ENCODE data around the gene CCDC91. TPM values are rescaled to one million over a fixed set of nuclear protein-coding genes. Genes with fewer than 3 reads are reported as not detected.

Gene CCDC91
- total RNA-seq, 1 experiment from 2014 or later, result 15.7 TPM

GRCh38 chr12:28578833-28579252 lies 388.6 kb downstream of the CCDC91 start:
- no peak for ATAC-seq
- H3K4me1 Mint-ChIP-seq, result no peaks in the 10 kb centered on the region
- no peak for DNase-seq (ENCODE audit: low spot score)
- CTCF ChIA-PET, result no interaction called here
- no peak overlapping the region for H3K27ac Mint-ChIP-seq
- TF ChIP-seq ETV6 (CRISPR knock-in tag; IDR thresholded peaks at IDR 0.05), result no peak
- TF ChIP-seq NR2C2 (CRISPR knock-in tag; IDR thresholded peaks at IDR 0.05), result no peak
- no peak for TF ChIP-seq NR1H2 (CRISPR knock-in tag; IDR thresholded peaks at IDR 0.05)
- TF ChIP-seq, protein P1, sequence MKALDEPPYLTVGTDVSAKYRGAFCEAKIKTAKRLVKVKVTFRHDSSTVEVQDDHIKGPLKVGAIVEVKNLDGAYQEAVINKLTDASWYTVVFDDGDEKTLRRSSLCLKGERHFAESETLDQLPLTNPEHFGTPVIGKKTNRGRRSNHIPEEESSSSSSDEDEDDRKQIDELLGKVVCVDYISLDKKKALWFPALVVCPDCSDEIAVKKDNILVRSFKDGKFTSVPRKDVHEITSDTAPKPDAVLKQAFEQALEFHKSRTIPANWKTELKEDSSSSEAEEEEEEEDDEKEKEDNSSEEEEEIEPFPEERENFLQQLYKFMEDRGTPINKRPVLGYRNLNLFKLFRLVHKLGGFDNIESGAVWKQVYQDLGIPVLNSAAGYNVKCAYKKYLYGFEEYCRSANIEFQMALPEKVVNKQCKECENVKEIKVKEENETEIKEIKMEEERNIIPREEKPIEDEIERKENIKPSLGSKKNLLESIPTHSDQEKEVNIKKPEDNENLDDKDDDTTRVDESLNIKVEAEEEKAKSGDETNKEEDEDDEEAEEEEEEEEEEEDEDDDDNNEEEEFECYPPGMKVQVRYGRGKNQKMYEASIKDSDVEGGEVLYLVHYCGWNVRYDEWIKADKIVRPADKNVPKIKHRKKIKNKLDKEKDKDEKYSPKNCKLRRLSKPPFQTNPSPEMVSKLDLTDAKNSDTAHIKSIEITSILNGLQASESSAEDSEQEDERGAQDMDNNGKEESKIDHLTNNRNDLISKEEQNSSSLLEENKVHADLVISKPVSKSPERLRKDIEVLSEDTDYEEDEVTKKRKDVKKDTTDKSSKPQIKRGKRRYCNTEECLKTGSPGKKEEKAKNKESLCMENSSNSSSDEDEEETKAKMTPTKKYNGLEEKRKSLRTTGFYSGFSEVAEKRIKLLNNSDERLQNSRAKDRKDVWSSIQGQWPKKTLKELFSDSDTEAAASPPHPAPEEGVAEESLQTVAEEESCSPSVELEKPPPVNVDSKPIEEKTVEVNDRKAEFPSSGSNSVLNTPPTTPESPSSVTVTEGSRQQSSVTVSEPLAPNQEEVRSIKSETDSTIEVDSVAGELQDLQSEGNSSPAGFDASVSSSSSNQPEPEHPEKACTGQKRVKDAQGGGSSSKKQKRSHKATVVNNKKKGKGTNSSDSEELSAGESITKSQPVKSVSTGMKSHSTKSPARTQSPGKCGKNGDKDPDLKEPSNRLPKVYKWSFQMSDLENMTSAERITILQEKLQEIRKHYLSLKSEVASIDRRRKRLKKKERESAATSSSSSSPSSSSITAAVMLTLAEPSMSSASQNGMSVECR (CRISPR knock-in tag; IDR thresholded peaks at IDR 0.05; ENCODE audit: borderline replicate concordance), result no peak
- no peak for TF ChIP-seq SMAD4 (CRISPR knock-in tag; IDR thresholded peaks at IDR 0.05)
- no peak for TF ChIP-seq TEAD4 (CRISPR knock-in tag; IDR thresholded peaks at IDR 0.05)
- no peak for TF ChIP-seq TP53 (CRISPR knock-in tag; IDR thresholded peaks at IDR 0.05)
- TF ChIP-seq ZNF121 (CRISPR knock-in tag; IDR thresholded peaks at IDR 0.05), result no peak
- no peak for TF ChIP-seq AR (CRISPR knock-in tag; IDR thresholded peaks at IDR 0.05)
- no peak for TF ChIP-seq ESRRA (CRISPR knock-in tag; IDR thresholded peaks at IDR 0.05; ENCODE audit: borderline replicate concordance)
- TF ChIP-seq IRF2 (CRISPR knock-in tag; IDR thresholded peaks at IDR 0.05; ENCODE audit: borderline replicate concordance, low read depth), result no peak
- H3K9me3 Mint-ChIP-seq, result peaks cover 6% of the 10 kb centered on the region
- no peaks in the 10 kb centered on the region for H3K36me3 Mint-ChIP-seq
- POLR2A ChIA-PET, result no interaction called here
- no peaks in the 10 kb centered on the region for H3K27me3 Mint-ChIP-seq (ENCODE audit: low read depth)
- H3K4me3 Mint-ChIP-seq, result no peak overlapping the region

DNA sequence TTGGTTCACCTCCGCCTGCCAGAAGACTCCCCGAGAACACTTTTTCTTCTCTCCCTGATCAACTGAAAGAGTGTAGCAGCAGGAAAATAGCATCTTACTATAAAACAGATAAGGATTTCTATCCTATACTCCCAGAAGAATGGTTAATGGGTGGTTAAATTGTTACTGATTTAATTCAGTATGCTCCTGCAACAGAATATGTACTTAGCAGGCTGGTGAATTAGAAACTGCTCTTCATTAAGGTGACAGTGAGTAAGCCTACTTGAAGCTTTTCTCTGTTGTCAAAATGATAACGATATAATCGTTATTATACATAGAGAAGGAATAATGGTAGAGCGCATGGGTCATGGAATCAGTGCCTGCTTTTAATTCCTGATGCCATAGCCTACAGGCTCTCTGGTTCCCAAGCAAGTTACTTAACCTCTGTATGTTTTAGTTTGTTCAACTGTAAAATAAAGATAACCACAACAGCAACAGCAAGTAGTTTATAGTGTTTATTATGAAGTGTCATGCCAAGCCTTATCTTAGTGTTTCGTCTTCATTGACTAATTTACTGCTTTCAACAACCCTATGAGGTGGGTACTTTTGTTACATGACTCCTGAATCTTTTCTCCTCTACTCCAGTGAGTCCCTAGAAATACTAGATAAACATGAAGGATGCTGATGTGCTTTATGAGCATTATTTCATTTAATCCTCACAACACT lies 392.6 kb downstream of the CCDC91 start:
- POLR2A ChIA-PET, result no interaction called here
- no peak overlapping the region for H3K27ac Mint-ChIP-seq
- TF ChIP-seq E2F4 (CRISPR knock-in tag; IDR thresholded peaks at IDR 0.05; ENCODE audit: borderline replicate concordance, low read depth), result no peak
- no peak for TF ChIP-seq RORB (CRISPR knock-in tag; IDR thresholded peaks at IDR 0.05)
- TF ChIP-seq HMGA2 (CRISPR knock-in tag; IDR thresholded peaks at IDR 0.05), result no peak
- no peak for TF ChIP-seq JUN (CRISPR knock-in tag; IDR thresholded peaks at IDR 0.05)
- TF ChIP-seq, protein P2, sequence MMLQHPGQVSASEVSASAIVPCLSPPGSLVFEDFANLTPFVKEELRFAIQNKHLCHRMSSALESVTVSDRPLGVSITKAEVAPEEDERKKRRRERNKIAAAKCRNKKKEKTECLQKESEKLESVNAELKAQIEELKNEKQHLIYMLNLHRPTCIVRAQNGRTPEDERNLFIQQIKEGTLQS (CRISPR knock-in tag; conservative IDR thresholded peaks at IDR 0.05), result no peak
- TF ChIP-seq, protein P3, sequence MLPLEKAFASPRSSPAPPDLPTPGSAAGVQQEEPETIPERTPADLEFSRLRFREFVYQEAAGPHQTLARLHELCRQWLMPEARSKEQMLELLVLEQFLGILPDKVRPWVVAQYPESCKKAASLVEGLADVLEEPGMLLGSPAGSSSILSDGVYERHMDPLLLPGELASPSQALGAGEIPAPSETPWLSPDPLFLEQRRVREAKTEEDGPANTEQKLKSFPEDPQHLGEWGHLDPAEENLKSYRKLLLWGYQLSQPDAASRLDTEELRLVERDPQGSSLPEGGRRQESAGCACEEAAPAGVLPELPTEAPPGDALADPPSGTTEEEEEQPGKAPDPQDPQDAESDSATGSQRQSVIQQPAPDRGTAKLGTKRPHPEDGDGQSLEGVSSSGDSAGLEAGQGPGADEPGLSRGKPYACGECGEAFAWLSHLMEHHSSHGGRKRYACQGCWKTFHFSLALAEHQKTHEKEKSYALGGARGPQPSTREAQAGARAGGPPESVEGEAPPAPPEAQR (CRISPR knock-in tag; IDR thresholded peaks at IDR 0.05), result no peak
- TF ChIP-seq ZNF317 (CRISPR knock-in tag; IDR thresholded peaks at IDR 0.05; ENCODE audit: borderline replicate concordance, low read depth), result no peak
- no peak for TF ChIP-seq KAT7 (CRISPR knock-in tag; IDR thresholded peaks at IDR 0.05; ENCODE audit: borderline replicate concordance)
- no peak for TF ChIP-seq ZNF416 (CRISPR knock-in tag; IDR thresholded peaks at IDR 0.05)
- no peak for TF ChIP-seq FOXP1 (CRISPR knock-in tag; IDR thresholded peaks at IDR 0.05; ENCODE audit: borderline replicate concordance)
- no peak for TF ChIP-seq CBFB (CRISPR knock-in tag; IDR thresholded peaks at IDR 0.05; ENCODE audit: low read depth)
- no peak for TF ChIP-seq CREB1 (CRISPR knock-in tag; IDR thresholded peaks at IDR 0.05)
- no peak for TF ChIP-seq GRHL2 (CRISPR knock-in tag; IDR thresholded peaks at IDR 0.05; ENCODE audit: insufficient replicate concordance, severe bottlenecking)
- TF ChIP-seq TEAD4 (CRISPR knock-in tag; IDR thresholded peaks at IDR 0.05), result no peak

More for the DNA sequence above, 392.6 kb downstream of the CCDC91 start:
- no peak overlapping the region for H3K4me3 Mint-ChIP-seq
- H3K27me3 Mint-ChIP-seq (ENCODE audit: low read depth), result no peaks in the 10 kb centered on the region
- CTCF ChIA-PET, result no interaction called here
- H3K4me1 Mint-ChIP-seq, result no peaks in the 10 kb centered on the region
- H3K9me3 Mint-ChIP-seq, result peaks cover 6% of the 10 kb centered on the region
- no peaks in the 10 kb centered on the region for H3K36me3 Mint-ChIP-seq
- DNase-seq (ENCODE audit: low spot score) (no peak), ATAC-seq (no peak)
